ENCODE measurements around the gene DAAM2.

The DAAM2 gene

DNA sequence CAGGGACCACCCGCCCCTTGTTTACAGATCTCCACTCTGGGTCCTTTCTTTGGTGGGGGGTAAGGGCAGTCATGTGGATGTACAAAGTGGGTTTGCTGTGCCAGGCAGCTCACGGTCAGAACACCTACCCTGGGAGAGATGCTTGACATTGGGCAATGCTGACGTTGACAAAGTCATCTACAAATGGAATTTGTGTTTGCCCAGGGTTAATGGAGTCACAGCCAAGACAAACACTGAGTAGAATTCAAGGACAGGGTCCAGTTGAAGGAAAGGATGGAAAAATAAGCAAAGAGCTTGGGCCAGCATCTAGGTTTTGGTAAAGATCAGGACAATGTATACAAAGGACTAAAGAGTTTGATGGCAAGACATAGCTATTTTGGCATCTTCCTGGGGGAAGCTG lies 87.4 kb downstream of the DAAM2 start:
- DNase-seq (ENCODE audit: insufficient read length) (no peak), FAIRE-seq (no peak)
- no peak for TF ChIP-seq POLR2AphosphoS5 (IDR thresholded peaks at IDR 0.05; ENCODE audit: low read depth, low read length)
- TF ChIP-seq POLR2A (IDR thresholded peaks at IDR 0.05; ENCODE audit: low read depth, low read length) = no peak
- no peak for TF ChIP-seq TAF1 (IDR thresholded peaks at IDR 0.05; ENCODE audit: borderline replicate concordance, low read depth, low read length)

DNA sequence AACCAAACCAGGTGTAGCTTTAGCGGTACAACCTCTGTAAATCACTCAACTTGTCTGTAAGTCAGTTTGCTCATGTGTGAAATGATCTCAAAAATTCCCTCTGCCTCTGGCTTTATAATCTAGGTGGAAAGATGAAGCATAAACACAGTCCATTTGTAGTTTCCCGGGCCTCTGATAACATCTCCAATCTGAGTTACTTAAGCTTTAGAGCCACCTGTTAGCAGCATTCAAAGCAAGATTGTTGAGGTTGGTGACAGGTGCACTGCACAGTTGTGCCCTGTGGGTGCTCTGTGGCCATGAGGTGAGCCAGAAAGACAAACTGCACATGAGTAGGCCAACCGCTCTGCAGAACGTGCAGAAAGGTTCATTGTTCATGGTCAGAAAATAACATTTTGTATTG lies 88.4 kb downstream of the DAAM2 start:
- no peak for DNase-seq (ENCODE audit: insufficient read length)
- TF ChIP-seq TAF1 (IDR thresholded peaks at IDR 0.05; ENCODE audit: borderline replicate concordance, low read depth, low read length) (no peak), POLR2A (IDR thresholded peaks at IDR 0.05; ENCODE audit: low read depth, low read length) (no peak), POLR2AphosphoS5 (IDR thresholded peaks at IDR 0.05; ENCODE audit: low read depth, low read length) (no peak)
- FAIRE-seq = no peak

DNA sequence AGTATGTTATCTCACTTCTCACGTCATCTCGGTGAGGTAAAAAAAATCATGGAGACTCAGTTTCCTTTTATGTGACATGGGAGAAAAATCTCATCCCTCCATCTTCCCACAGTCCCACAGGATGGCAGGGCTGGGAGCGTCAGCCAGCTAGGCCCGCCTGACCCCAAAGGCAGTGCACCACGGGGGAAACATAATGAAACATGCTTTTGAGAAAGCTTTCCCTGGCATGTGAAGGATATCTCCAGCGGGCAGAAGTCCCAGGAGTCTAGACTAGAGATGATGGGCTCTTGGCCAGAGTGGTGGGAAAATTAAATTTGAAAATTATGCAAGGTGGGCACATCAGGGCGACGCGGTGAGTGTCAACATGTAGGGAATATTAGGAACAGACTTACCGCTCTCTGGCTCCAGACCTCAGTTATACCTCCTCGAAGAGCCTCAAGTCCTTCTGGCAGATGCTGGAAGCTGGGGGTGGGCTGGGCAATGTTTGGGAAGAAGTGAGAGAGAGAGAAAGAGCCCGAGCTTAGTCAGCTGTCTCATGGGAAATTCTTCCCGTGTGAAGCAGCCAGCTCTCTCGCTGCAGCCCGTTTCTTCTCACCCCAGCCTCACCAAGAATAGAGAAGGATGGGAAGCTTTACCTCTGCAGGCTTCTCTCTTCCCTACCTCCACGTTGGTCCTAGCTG lies 89.8 kb downstream of the DAAM2 start:
- no peak for FAIRE-seq
- DNase-seq (ENCODE audit: insufficient read length) = no peak
- TF ChIP-seq TAF1 (IDR thresholded peaks at IDR 0.05; ENCODE audit: borderline replicate concordance, low read depth, low read length) (no peak), POLR2AphosphoS5 (IDR thresholded peaks at IDR 0.05; ENCODE audit: low read depth, low read length) (no peak), POLR2A (IDR thresholded peaks at IDR 0.05; ENCODE audit: low read depth, low read length) (no peak)

DNA sequence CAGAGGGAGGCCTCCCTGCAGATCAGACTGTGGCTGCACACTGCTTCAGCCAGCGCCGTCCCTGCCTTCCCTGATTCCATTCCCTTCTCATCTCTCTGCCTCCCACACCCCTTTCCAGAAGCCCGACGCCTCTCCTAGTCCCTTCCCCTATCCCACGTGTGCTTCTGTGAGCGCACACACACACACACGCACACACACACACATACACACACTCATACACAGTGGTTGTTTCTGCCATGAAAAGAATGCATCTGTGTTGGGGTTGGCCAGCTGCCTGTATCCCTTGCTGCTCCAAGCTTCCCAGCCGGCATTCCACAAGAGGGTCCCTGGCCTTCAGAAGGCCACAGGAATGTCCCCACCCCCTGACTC lies 90.3 kb downstream of the DAAM2 start:
- no peak for FAIRE-seq
- TF ChIP-seq TAF1 (IDR thresholded peaks at IDR 0.05; ENCODE audit: borderline replicate concordance, low read depth, low read length) (no peak), POLR2AphosphoS5 (IDR thresholded peaks at IDR 0.05; ENCODE audit: low read depth, low read length) (no peak), POLR2A (IDR thresholded peaks at IDR 0.05; ENCODE audit: low read depth, low read length) (no peak)
- no peak for DNase-seq (ENCODE audit: insufficient read length)

DNA sequence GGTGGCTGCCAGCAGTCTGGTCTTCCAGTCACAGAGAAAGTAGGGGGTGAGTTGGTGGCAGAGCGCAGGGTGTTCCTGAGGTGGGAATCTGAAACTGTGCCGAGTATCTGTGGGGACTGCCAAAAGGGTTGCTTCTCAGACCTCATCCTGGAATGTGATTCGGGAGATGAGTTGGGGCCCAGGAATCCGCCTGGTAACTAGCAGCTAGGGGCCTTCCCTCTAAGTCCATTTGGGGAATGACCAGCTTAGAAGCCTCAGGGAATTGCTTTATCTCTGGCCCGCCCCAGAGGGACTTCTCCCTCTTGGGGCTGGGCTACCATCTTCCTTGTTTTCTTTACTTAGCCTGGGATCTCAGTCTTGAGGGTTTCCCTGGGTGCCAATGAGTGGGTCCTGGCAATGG lies 92.5 kb downstream of the DAAM2 start:
- DNase-seq (ENCODE audit: insufficient read length) (no peak), FAIRE-seq (no peak)
- TF ChIP-seq POLR2A (IDR thresholded peaks at IDR 0.05; ENCODE audit: low read depth, low read length) = no peak
- no peak for TF ChIP-seq POLR2AphosphoS5 (IDR thresholded peaks at IDR 0.05; ENCODE audit: low read depth, low read length)
- TF ChIP-seq TAF1 (IDR thresholded peaks at IDR 0.05; ENCODE audit: borderline replicate concordance, low read depth, low read length) = no peak

DNA sequence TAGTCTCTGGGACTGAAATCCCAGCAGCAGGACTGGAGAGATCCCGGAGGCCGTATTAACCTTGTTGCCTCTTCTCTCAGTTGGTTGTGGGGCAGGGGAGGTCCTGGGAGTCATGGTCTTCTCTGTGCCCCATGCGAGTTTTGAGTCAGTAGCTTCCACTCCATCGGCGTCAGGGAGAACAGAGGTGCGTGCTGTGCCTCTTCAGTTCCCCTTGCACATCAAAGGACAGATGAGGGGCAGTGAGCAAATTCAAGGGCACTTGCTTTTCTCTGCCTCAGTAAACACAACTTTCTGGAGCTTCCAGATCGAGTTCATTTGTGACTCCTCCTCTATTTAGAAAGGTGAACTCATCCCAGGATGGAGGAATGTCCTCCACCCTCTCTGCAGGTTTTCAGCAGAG lies 93.5 kb downstream of the DAAM2 start:
- FAIRE-seq (no peak), DNase-seq (ENCODE audit: insufficient read length) (no peak)
- TF ChIP-seq POLR2A (IDR thresholded peaks at IDR 0.05; ENCODE audit: low read depth, low read length) (no peak), POLR2AphosphoS5 (IDR thresholded peaks at IDR 0.05; ENCODE audit: low read depth, low read length) (no peak), TAF1 (IDR thresholded peaks at IDR 0.05; ENCODE audit: borderline replicate concordance, low read depth, low read length) (no peak)

DNA sequence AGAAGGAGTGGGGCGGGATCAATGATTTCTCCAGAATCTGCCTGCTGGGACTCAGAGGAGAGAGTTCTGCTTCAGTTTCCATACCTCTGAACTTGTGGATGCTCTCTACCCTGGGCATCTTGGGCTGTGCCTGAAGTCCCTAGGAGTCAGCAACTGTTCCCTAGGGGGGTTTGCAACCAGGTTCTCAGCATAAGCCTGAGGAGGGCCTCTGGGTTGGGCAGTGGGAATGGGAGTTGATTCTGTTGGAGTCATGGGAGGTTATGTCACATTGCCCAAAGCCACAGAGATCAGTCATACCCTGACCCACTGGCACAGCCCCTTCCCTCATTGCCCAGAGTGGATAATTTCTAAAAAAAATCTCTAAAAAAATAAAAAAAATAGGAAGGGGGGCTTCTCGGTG lies 94.7 kb downstream of the DAAM2 start:
- DNase-seq (ENCODE audit: insufficient read length) = no peak

DNA sequence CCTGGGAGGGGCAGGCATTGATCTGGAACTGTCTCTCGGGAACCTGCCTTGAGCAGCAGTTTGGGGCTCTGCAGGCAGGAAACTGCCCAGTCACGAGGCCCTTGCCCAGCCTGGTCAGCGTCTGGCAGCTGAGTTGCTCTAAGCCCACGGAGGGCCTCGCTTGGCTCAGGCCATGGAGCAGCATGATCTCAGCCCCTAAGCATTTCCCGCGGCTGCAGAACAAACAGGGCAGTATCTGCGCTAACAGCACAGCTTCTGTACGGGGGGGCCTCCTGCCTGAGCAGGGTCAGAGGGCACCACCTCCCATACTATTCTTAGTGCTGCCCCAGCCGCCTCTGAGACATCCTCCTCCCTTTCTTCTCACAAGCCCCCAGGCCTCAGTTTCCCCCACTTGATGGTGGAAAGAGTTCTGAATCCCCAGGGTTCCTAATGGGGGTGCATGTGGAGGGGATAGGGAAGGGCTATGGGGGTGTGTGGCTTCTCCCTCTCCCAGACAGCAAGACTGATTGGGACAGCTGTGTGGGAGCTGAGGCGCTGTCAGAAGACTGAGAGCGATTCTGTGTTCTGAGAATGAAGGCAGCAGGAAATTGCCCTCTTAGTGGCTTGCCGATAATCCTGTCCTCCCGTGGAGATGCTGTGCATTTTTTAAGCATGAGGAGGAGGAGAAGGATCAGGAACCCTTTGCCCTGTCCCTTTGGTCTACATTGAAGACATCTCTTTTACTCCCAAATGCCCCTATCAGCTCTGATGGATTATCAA lies 95.7 kb downstream of the DAAM2 start:
- no peak for DNase-seq (ENCODE audit: insufficient read length)
- no peak for FAIRE-seq
- TF ChIP-seq POLR2AphosphoS5 (IDR thresholded peaks at IDR 0.05; ENCODE audit: low read depth, low read length) = no peak
- no peak for TF ChIP-seq TAF1 (IDR thresholded peaks at IDR 0.05; ENCODE audit: borderline replicate concordance, low read depth, low read length)
- TF ChIP-seq POLR2A (IDR thresholded peaks at IDR 0.05; ENCODE audit: low read depth, low read length) = no peak

More for the DNA sequence above, 94.7 kb downstream of the DAAM2 start:
- no peak for TF ChIP-seq POLR2A (IDR thresholded peaks at IDR 0.05; ENCODE audit: low read depth, low read length)
- TF ChIP-seq POLR2AphosphoS5 (IDR thresholded peaks at IDR 0.05; ENCODE audit: low read depth, low read length) = no peak
- no peak for TF ChIP-seq TAF1 (IDR thresholded peaks at IDR 0.05; ENCODE audit: borderline replicate concordance, low read depth, low read length)
- no peak for FAIRE-seq

DNA sequence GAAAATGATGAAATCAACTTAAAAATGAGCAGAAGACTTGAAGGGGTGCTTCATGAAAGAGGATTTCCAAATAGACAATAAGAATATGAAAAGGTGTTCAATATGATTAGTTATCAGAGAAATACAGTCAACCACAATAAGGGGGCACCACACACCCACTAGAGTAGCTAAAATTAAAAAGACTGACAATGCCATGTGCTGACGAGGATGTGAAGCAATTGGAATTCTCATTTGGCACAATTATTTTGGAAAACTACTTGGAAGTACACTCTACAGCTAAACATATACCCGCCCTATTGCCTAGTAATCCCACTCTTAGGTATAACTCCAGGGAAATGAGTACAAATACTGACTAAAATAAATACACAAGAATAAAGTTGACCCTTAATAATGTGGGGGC lies 97.1 kb downstream of the DAAM2 start:
- no peak for TF ChIP-seq POLR2A (IDR thresholded peaks at IDR 0.05; ENCODE audit: low read depth, low read length)
- no peak for TF ChIP-seq TAF1 (IDR thresholded peaks at IDR 0.05; ENCODE audit: borderline replicate concordance, low read depth, low read length)
- no peak for TF ChIP-seq POLR2AphosphoS5 (IDR thresholded peaks at IDR 0.05; ENCODE audit: low read depth, low read length)
- FAIRE-seq = no peak
- DNase-seq (ENCODE audit: insufficient read length) = no peak

DNA sequence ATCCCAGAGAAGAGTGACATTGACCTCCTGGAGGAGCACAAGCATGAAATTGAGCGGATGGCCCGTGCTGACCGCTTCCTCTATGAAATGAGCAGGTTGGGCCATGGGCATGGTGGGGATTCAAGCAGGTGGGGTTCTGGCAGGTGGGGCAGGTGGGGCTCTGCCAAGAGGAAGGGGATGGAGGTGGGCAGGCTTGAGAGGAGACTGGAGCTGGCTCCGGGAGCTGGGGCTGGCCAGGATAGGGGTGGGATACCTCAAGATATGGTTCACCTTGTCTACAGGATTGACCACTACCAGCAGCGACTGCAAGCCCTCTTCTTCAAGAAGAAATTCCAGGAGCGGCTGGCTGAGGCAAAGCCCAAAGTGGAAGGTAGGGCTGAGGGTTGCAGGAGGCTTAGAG lies 99.2 kb downstream of the DAAM2 start:
- no peak for FAIRE-seq
- no peak for DNase-seq (ENCODE audit: insufficient read length)
- TF ChIP-seq POLR2AphosphoS5 (IDR thresholded peaks at IDR 0.05; ENCODE audit: low read depth, low read length) = no peak
- TF ChIP-seq TAF1 (IDR thresholded peaks at IDR 0.05; ENCODE audit: borderline replicate concordance, low read depth, low read length) = no peak
- TF ChIP-seq POLR2A (IDR thresholded peaks at IDR 0.05; ENCODE audit: low read depth, low read length) = no peak

DNA sequence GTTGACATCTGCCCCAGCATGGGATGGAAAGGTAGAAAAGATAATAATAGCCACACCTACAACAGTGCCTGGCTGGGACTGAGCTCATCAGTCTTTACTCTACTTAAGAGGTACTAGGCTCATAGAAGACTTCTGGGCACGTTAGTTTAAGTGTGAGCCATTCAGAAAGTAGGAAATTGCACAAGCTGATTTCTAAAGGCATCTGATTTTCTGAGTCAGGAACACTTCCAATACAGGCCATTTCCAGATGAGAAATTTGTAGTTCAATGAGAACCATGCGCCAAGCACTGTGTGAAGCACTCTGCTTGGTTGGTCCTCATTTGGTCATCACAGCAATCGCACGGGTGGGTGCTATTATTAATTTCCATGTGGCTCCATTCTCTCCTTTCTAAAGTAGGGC lies 99.8 kb downstream of the DAAM2 start:
- FAIRE-seq (no peak), DNase-seq (ENCODE audit: insufficient read length) (no peak)
- TF ChIP-seq TAF1 (IDR thresholded peaks at IDR 0.05; ENCODE audit: borderline replicate concordance, low read depth, low read length) = no peak
- TF ChIP-seq POLR2AphosphoS5 (IDR thresholded peaks at IDR 0.05; ENCODE audit: low read depth, low read length) = no peak
- no peak for TF ChIP-seq POLR2A (IDR thresholded peaks at IDR 0.05; ENCODE audit: low read depth, low read length)
